AG09309 (cell line): ENCODE data around the gene TSKS.
A peak's percentile ranks its signal among the peaks of the same experiment; 100 is the strongest.

Experiments used
- DNase-seq: peaks from one replicate; pipeline ENCODE4 v3.0.0-alpha.2; 2010; ENCODE audit warnings: low read depth
- H3K4me3 ChIP-seq: 2 replicates; pipeline ENCODE4 v1.5.1; 2011; ENCODE audit warnings: mild to moderate bottlenecking, low read depth, low read length, moderate library complexity; ENCODE audit not compliant: control insufficient read depth
- TF ChIP-seq, protein P1 (sequence below): IDR thresholded peaks from 2 replicates; pipeline ENCODE4 v1.5.1; 2011; ENCODE audit warnings: mild to moderate bottlenecking, low read depth, low read length, inconsistent platforms; ENCODE audit not compliant: insufficient read depth, control insufficient read depth; ENCODE audit errors: missing control alignments

The TSKS gene

DNA sequence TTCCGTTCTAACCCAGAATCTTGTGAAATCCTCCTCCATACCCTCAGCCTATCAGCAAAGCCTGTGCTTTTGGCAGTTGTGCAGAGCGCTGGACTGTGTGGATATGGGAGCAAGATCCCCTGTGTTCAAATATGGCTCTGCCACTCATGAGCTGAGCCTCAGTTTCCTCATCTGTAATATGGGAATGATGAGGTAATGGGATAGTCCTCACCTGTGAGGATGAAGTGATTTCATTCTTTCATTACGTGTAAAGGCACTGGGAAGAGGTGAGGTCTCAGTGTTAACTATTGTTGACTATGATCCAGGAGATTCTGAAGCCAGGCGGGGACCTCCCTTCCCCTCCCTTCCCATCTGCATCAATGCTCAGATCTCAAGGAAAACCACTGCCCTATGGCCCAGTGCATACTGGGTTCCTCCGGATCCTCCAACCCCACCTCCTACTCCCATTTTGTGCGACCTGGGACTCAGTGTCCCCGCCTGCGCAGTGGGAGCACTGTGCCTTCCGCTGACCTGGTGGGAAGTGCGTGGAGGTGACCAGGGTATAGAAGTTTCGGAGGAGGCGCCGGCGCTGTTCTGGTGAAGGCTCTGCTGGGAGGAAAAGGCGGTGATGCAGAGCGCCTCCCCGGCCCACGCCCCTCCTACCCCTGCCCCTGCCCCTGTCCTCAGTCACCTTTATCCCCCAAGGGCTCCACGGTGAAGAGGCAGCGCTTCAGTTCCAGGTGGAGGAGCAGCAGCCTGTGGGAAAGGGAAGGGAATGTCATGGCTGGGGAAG is 45.0 kb upstream of the TSKS start:
- peak overlapping the region; percentile 72; the same call in 1 of the 2 replicates for H3K4me3 ChIP-seq
- TF ChIP-seq, protein P1, sequence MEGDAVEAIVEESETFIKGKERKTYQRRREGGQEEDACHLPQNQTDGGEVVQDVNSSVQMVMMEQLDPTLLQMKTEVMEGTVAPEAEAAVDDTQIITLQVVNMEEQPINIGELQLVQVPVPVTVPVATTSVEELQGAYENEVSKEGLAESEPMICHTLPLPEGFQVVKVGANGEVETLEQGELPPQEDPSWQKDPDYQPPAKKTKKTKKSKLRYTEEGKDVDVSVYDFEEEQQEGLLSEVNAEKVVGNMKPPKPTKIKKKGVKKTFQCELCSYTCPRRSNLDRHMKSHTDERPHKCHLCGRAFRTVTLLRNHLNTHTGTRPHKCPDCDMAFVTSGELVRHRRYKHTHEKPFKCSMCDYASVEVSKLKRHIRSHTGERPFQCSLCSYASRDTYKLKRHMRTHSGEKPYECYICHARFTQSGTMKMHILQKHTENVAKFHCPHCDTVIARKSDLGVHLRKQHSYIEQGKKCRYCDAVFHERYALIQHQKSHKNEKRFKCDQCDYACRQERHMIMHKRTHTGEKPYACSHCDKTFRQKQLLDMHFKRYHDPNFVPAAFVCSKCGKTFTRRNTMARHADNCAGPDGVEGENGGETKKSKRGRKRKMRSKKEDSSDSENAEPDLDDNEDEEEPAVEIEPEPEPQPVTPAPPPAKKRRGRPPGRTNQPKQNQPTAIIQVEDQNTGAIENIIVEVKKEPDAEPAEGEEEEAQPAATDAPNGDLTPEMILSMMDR, result no peak
- no peak for DNase-seq

- DNase-seq, result no peak
- H3K4me3 ChIP-seq, result no peak overlapping the region
These were observed 44.2 kb upstream of the TSKS start for GRCh38 chr19:49807058-49807903.

GRCh38 chr19:49806620-49806959 is 43.5 kb upstream of the TSKS start:
- no peak for DNase-seq
- H3K4me3 ChIP-seq, result no peak overlapping the region
- TF ChIP-seq, protein P1, result no peak

More at GRCh38 chr19:49807058-49807903, 44.2 kb upstream of the TSKS start:
- TF ChIP-seq, protein P1, result no peak

GRCh38 chr19:49805822-49806619 is 42.9 kb upstream of the TSKS start:
- no peak for DNase-seq
- TF ChIP-seq, protein P1, result no peak
- no peak overlapping the region for H3K4me3 ChIP-seq

GRCh38 chr19:49803529-49803856 is 40.4 kb upstream of the TSKS start:
- no peak overlapping the region for H3K4me3 ChIP-seq
- DNase-seq, result no peak
- TF ChIP-seq, protein P1, result no peak

- H3K4me3 ChIP-seq, result no peak overlapping the region
- TF ChIP-seq, protein P1, result no peak
- DNase-seq, result no peak
These were observed 39.9 kb upstream of the TSKS start for GRCh38 chr19:49802836-49803528.
